PFSK-1 (cell line): ENCODE data around the gene RPS19BP1.

Experiments used
- FOXP2 ChIP-seq: optimal IDR thresholded peaks from 2 replicates; pipeline ENCODE3; 2011; ENCODE audit warnings: borderline replicate concordance, control low read depth, inconsistent platforms; ENCODE audit not compliant: insufficient read depth; ENCODE audit errors: extremely low read length, extremely low read depth
- POLR2AphosphoS5 ChIP-seq: IDR thresholded peaks from 2 replicates; pipeline ENCODE4 v1.6.1; 2012; ENCODE audit warnings: low read depth, mild to moderate bottlenecking, control low read depth, low read length, moderate library complexity
- REST ChIP-seq, 2 experiments: IDR thresholded peaks; 2 replicates each; pipeline versions ENCODE4 v1.6.1 to v1.8.0; 2011 to 2012; ENCODE audit warnings: low read depth in 2 of 2, low read length in 2 of 2, control low read depth in 1 of 2, inconsistent platforms in 1 of 2, mild to moderate bottlenecking in 1 of 2, moderate library complexity in 1 of 2; ENCODE audit not compliant: insufficient read depth in 1 of 2
- SIN3A ChIP-seq: IDR thresholded peaks from 2 replicates; pipeline ENCODE4 v1.6.1; 2012; ENCODE audit warnings: mild to moderate bottlenecking, low read length, moderate library complexity, borderline replicate concordance; ENCODE audit not compliant: insufficient read depth
- TAF1 ChIP-seq: IDR thresholded peaks from 2 replicates; pipeline ENCODE4 v1.6.1; 2012; ENCODE audit warnings: low read length, control low read depth, borderline replicate concordance; ENCODE audit not compliant: insufficient read depth

The RPS19BP1 gene

GRCh38 chr22:39488563-39489083 lies 43.9 kb downstream of the RPS19BP1 start:
- TF ChIP-seq TAF1: no peak
- no peak for TF ChIP-seq SIN3A
- TF ChIP-seq REST (IDR thresholded peaks at IDR 0.05; ENCODE audit: insufficient read depth in 1 of 2, low read depth in 2 of 2, low read length in 2 of 2): no peak
- TF ChIP-seq POLR2AphosphoS5: no peak
- no peak for TF ChIP-seq FOXP2

- TF ChIP-seq POLR2AphosphoS5 (no peak), TAF1 (no peak), SIN3A (no peak), FOXP2 (no peak), REST (IDR thresholded peaks at IDR 0.05; ENCODE audit: insufficient read depth in 1 of 2, low read depth in 2 of 2, low read length in 2 of 2) (no peak)
Observed at GRCh38 chr22:39487826-39488520, 44.6 kb downstream of the RPS19BP1 start.

- TF ChIP-seq REST (IDR thresholded peaks at IDR 0.05; ENCODE audit: insufficient read depth in 1 of 2, low read depth in 2 of 2, low read length in 2 of 2) (no peak), POLR2AphosphoS5 (no peak), TAF1 (no peak), SIN3A (no peak), FOXP2 (no peak)
Observed at GRCh38 chr22:39486951-39487825, 45.4 kb downstream of the RPS19BP1 start.

- TF ChIP-seq SIN3A (no peak), REST (IDR thresholded peaks at IDR 0.05; ENCODE audit: insufficient read depth in 1 of 2, low read depth in 2 of 2, low read length in 2 of 2) (no peak), POLR2AphosphoS5 (no peak), FOXP2 (no peak), TAF1 (no peak)
Observed at GRCh38 chr22:39482768-39483167, 49.8 kb downstream of the RPS19BP1 start.
